GM19035 (cell line): Measurements from ENCODE around the gene LIPT1.
A peak's percentile ranks its signal among the peaks of the same experiment; 100 is the strongest.
"Not testable (repeated sequence)": the region's sequence is repeated elsewhere in the genome, so short reads cannot be mapped to it uniquely, and the experiment has no call there.

Experiments used
- ATAC-seq: cut with Tn5 transposase; IDR thresholded peaks from one replicate; pipeline ENCODE4 v1.9.1; 2021; ENCODE audit not compliant: unreplicated experiment

LIPT1 gene

DNA sequence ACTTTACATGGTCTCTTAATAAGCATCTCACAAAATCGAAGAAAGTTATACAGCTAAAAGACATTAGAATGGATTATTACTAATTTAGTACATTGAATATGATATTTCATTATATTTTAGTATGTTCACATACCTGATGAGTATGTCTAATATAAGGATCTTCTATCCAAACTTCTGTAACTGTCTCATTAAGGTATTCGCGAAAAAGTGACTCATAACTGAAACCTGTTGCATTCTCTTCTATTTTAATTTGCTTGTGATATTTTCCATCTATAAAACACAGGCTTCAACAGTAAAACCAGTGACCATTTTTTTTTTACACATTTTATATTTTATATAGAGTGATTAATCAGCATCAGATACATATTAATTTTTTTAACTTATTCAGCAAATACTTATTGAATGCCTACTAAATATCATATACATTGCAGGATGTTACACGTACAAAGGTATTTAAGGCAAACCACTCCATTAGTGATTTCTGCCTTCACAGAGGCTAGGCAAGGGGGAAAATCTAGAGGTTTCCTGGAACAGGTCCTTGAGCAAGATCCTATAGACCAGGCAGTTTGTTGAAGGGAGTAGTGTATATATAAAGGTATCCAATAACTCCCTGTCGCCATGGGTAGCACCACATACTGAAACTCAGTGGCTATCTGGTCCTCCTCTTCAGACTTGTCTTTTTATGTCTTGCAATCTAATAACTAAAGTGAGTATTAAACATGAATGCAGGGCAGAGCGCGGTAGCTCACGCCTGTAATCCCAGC is 16.8 kb downstream of the LIPT1 start:
- no peak for ATAC-seq

DNA sequence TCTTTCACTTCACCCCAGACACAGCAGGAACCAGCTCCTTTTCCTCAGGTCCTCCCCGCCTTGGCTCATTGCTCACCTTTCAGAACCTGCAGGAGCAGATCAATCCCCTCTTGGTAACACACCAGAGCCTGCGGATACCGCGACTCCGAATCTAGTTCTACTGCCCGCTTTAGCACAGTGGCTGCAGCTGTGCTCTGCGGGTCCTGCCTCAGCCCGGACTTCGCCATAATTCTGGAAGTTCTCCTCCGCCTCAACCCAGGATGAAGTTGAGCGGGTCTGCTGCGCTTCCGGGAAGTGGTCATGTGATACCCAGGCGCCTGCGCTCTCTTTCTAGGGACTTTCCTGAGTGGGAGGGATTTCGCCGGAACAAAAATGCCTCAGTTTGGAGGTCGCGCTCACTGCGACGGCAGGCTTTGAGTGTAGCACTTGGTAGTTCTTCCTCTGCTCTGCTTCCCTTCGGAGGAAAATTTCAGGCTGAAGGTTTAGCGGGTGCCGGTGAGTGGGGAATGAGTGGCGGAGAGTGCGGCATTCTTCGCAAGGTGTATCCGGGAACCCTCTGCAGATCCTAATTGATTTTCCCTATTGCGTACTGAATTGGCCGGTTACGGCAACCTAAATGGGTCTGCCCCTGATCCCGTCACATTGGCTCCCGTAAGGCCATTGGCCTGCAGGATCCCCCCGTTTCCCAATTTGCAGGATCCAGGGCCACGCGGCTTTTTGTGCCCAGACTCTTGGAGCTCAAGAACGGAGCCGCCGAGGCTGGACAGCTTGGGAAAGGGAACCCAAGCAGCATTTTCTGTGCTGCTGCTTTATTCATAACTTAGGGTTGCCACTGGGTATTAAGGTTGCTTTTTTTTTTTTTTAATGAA is 26.2 kb downstream of the LIPT1 start, which contains the start of the genes MITD1 and MRPL30:
Gene MITD1 (minus strand): TSS at position 304 of the 869 bp plus-strand sequence. CDS start 77 bp downstream, at position 227.
Gene MRPL30 (plus strand): TSS at position 430 of the 869 bp plus-strand sequence. CDS start 5,020 bp downstream, outside the sequence.
- ATAC-seq = peak; percentile 96

DNA sequence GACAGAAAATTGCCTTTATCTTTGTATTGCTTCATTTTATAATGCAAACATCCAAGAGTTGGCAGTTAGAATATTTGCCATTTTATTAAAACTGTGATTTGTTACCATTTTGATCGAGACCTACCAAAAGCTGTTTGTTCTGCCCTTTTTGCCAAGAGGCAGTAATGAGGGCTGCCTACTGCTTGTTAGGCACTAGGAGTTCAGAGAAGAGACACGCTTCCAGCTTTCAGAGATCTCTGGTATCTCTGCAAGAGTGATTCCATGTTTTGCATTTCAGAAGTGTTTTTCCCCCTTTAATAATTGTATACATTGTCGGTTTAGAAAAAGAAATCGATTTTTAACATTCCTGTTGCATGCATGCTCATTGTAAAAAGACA is 26.8 kb downstream of the LIPT1 start:
- ATAC-seq = no peak

DNA sequence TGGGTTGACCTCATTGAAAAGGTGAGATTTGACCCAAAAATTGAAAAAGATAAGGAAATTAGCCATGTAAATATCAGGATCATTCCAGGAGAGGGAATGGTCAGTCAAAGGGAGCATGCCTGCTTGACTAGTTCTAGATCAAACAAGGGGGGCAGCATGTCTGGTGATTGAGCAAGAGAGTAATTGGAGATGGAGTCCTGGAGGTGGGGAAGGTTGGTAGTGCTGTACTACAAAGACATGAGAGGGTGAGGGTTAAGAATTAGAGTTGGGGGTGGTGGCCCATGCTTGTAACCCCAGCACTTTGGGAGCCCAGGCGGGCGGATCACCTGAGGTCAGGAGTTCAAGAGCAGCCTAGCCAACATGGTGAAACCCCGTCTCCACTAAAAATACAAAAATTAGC is 28.3 kb downstream of the LIPT1 start:
- no peak for ATAC-seq

DNA sequence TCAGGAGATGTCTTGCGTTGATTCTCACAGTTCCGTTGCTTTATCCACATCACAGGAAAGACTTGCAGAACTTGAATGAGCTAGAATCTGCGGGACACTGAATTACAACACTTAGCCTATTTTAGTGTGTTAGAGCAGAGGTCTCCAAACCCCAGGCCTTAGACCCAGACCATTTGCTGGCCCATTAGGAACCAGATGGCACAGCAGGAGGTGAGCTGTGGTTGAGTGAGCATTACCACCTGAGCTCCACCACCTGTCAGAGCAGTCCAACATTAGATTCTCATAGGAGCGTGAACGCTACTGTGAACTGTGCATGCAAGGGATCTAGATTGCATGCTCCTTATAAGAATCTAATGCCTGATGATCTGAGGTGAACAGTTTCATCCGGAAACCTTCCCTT is 30.0 kb downstream of the LIPT1 start:
- ATAC-seq = no peak

DNA sequence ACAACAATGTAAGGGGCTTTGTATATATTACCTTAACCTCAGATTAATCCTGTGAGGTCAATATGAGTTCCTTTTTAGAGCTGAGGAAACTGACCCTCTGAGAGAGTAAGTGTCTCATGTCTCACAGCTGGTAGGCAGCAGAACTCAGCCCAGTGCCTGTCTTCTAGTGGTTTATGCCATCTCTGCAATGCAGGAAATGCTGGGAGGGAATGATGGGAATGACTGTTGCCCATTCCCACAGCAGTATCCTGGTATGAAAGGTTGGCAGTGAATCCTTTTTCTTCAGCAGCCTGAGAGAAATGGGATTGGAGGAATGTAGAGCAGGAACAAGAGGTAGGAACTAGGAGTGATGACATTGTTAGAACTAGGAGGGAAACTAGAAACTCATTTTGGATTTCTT is 32.2 kb downstream of the LIPT1 start:
- ATAC-seq = no peak

DNA sequence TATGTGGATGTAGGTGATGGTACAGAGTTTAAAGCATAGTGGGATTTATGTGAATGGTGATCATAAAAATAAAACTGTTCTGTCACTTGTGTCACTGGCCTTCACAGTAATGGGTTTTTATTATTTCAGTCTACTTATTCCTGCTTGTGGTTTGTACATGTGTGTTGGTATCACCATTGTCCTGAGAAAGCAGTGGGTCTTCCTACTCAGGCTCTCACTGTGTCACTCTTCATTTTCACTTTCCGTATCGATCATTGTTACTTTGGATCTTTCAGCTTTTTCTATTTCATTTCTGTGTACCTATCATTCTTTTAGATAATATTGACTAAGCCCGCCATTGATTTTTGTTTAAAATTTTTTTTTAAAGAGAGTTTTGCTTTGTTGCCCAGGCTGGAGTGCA is 33.6 kb downstream of the LIPT1 start:
- no peak for ATAC-seq

DNA sequence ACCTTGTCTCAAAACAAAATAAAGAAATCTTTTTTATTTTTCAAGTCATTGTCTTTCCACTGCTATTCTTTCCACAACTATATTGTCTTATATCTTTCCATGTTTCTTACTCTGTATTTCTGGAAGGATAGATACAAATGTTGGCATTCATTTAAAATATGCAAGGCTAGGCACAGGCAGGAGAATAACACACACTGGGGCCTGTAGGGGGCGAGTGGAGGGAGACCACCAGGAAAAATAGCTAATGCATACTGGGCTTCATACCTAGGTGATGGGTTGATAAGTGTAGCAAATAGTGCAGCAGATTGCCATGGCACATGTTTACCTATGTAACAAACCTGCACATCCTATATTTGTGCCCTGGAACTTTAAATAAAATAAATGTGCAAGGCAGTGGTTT is 35.8 kb downstream of the LIPT1 start:
- ATAC-seq = no peak

DNA sequence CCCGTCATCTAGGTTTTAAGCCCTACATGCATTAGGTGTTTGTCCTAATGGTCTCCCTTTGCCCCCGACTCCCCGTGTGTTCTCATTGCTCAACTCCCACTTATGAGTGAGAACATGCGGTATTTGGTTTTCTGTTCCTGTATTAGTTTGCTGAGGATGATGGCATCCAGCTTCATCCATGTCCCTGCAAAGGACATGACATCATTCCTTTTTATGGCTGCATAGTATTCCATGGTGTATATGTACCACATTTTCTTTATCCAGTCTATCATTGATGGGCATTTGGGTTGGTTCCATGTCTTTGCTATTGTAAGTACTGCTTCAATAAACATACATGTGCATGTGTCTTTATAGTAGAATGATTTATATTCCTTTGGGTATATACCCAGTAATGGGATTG is 37.6 kb downstream of the LIPT1 start:
- not testable (repeated sequence) for ATAC-seq

DNA sequence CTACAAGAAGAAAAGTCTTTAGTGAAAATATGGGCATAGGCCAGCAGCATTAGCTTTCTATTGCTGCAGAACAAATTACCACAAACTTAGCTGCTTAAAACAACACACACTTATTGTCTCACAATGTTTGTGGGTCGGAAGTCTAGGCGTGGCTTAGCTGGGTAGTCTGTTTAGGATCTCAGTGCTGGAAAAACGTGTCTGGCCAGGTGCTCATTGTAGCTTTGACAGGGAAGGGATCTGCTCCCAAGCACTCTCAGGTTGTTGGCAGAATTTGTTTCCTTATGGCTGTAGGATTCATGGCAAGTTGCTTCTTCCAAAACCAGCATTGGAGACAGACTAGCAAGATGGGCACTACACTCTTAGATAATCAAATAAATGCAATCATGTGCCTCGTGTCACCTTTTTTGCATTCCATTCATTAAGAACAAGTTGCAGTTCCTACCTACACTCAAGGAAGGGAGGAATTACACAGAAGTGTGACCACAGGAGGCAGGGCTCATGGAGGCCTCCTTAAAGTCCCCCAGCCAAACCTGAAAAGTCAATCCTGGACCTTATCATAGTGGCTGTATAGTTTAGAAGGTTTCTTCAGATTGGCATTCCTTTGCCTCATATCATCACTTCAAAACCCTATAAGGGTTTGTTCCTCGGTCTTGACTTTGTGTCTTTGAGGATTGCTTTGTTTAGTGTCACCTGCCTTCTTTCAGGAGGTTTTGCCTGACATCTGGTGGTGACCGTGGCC is 43.5 kb downstream of the LIPT1 start:
- ATAC-seq = no peak

DNA sequence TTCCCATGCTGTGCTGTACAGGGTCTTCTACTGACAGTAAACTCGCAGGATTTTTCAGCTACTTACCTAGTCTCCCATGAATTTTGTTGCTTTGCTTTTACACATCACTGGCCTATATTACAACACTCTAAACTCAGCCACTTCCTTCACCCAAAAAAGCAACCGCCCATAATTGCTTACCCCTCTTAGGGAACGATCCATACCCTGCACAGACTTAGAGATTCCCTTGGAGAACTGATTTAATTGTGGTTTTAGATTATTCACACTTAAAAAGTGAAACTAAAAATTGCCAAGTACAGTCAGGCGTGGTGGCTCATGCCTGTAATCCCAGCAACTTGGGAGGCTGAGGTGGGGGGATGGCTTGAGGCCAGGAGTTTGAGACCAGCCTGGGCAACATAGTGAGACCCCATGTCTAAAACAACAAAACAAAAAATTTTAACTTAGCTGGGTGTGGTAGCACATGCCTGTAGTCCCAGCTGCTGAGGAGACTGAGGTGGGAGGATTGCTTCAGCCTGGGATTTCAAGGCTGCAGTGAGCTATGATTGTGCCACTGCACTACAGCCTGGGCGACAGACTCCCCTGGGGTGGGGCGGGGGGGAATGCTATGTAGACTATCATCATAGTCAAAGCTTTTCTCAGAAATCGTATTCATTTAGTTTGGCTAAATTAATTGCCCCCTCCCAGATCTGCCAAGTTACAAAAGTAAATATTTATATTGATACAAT is 45.5 kb downstream of the LIPT1 start:
- ATAC-seq = no peak

DNA sequence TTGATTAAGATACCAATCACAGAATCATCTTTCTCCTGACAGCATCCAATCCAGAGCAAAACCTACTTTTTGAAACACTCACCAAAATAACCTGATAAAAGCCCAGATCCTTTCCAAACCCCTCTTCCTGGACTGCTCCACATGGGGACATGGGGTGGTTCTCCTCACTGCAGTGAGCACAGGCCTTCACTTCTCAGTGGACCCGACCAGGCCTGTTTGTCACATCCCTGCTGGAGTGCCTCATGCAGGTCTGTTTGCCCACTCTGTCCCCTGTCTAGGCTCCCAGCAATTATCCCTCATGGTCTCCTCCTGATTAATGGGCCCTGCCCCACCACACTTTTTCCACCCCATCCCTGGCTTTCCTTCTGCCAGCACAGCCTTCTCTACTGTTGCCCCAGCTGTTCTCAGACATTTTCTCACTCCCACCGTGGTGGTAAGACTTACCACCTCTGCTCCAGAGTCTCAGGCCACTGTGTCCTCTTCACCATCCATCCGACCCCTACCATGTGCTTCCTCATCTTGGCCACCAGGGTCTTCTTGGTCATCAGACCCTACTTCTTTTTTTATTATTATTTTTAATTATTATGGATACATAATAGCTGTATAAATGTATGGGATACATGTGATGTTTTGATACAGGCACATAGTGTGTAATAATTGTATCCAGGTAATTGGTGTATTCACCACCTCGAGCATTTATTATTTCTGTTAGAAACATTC is 47.4 kb downstream of the LIPT1 start:
- no peak for ATAC-seq

DNA sequence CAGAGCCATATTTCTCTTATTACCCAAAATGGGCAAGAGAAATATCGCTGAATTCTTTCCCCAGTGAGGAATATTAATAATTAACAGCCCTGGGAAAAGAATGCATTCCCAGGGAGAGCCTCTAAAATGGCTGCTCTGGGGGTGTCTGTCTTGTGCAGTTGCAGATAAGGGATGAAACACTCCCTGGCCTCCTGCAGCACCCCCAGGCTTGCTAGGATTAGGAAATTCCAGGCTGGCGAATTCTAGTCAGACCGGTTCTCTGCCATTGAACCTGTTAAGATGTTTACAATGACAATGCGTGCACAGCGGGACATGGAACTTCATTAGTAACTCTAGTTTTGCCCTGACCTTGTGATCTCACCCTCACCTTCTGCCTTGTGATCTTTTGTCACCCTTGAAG is 50.7 kb downstream of the LIPT1 start:
- no peak for ATAC-seq
